Measurements from ENCODE around the gene CHSY1. TPM values are rescaled to one million over a fixed set of nuclear protein-coding genes. Genes with fewer than 3 reads are reported as not detected.

CHSY1 gene
- total and polyA plus RNA-seq, 12 donors: 14.8 to 82.5 (median 34.2) TPM

- H3K4me3 ChIP-seq: peak overlapping the region in 1 of 4 donors; percentile 28
- peak overlapping the region; percentile 9 to 88 (median 60) for H3K27ac ChIP-seq
- TF ChIP-seq CTCF (IDR thresholded peaks at IDR 0.05) (no peak), POLR2A (IDR thresholded peaks at IDR 0.05) (no peak)
- H3K4me1 ChIP-seq (replicated peaks in 1 of 2): peaks cover 13 to 59% of the 10 kb centered on the region in 2 donors
- no peaks in the 10 kb centered on the region for H3K9me3 ChIP-seq (replicated peaks in 1 of 3)
- peak in 1 of 7 donors; percentile 30 for DNase-seq
- 70 to 86% (median 78%) methylated on average over 29 of the region's 29 CpGs for WGBS, 4 donors
- H3K36me3 ChIP-seq (replicated peaks in 1 of 2): no peaks in the 10 kb centered on the region
- H3K27me3 ChIP-seq: no peaks in the 10 kb centered on the region
- intact Hi-C loops (cut with DNase I): loop anchor here in 1 of 2 donors (10.0 kb wide), 2 partner anchors 64 to 66 kb away; partner anchors contain the start of gene CHSY1
Measured at GRCh38 chr15:101188637-101189408, 63.0 kb downstream of the CHSY1 start.

DNA sequence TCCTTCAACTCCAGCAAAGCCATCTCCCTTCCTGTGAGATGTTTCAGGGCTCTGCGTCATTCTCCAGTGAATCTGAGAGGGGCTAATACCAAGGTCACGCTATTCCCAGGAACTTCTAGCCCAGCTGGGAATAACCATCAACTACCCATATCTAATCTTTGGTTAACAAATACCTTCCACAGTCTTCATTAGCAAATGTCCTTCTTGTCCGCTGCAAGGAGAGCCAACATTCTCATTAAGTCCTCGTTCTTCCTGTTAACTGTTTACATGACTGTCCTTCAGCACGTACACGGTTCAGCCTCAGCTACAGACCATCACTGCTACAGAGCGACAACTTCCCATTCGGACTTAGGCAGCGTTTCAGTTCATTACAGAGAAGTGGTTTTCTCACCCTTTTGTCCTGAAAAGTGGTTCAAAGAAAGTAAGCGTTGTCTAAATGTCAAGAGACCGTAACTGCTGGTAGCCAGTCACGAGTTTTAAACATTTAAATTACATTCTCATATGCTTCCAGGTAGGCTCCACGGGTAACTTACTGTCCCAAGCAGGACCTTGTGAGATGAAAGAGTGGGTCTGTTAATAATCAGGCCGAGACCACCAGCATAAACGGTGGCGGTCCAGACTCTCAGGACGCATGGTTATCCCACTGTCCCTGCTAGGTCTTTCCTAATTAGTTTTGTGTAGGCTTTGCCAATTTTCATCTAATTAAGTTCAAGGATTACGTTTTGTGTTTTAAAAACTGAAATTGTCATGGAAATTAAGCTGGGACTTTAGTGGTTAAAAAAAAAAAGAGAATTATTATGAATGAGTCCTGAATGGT is 63.8 kb downstream of the CHSY1 start:
- Histone ChIP-seq H3K9me3 (replicated peaks in 1 of 3) (no peaks in the 10 kb centered on the region), H3K4me3 (peak overlapping the region in 1 of 4 donors; percentile 28), H3K36me3 (replicated peaks in 1 of 2) (no peaks in the 10 kb centered on the region), H3K4me1 (replicated peaks in 1 of 2) (peaks cover 13 to 53% of the 10 kb centered on the region in 2 donors), H3K27ac (peak overlapping the region; percentile 36 to 88 (median 60)), H3K27me3 (no peaks in the 10 kb centered on the region)
- WGBS, 4 donors: 32 to 48% (median 37%) methylated on average over 18 of the region's 18 CpGs
- intact Hi-C loops (cut with DNase I): loop anchor here in 1 of 2 donors (10.0 kb wide), 2 partner anchors 63 to 67 kb away; partner anchors contain the start of gene CHSY1
- peak in 1 of 7 donors; percentile 35 for DNase-seq
- TF ChIP-seq CTCF (IDR thresholded peaks at IDR 0.05) (no peak), POLR2A (IDR thresholded peaks at IDR 0.05) (no peak)

- Histone ChIP-seq H3K27me3 (no peaks in the 10 kb centered on the region), H3K4me3 (no peak overlapping the region), H3K9me3 (replicated peaks in 1 of 3) (no peaks in the 10 kb centered on the region), H3K27ac (no peak overlapping the region), H3K36me3 (replicated peaks in 1 of 2) (peaks cover 0 to 4% of the 10 kb centered on the region in 2 donors), H3K4me1 (replicated peaks in 1 of 2) (peaks cover 8 to 37% of the 10 kb centered on the region in 2 donors)
- intact Hi-C loops (cut with DNase I): loop anchor here in 1 of 2 donors (10.0 kb wide), 2 partner anchors 61 to 69 kb away; partner anchors contain the start of gene CHSY1
- DNase-seq: no peak
- WGBS, 4 donors: 89 to 94% (median 91%) methylated on average over 5 of the region's 5 CpGs
- no peak for TF ChIP-seq POLR2A (IDR thresholded peaks at IDR 0.05)
- TF ChIP-seq CTCF (IDR thresholded peaks at IDR 0.05): no peak
Measured at GRCh38 chr15:101185770-101186169, 66.1 kb downstream of the CHSY1 start.

- Histone ChIP-seq H3K4me3 (no peak overlapping the region), H3K9me3 (replicated peaks in 1 of 3) (no peaks in the 10 kb centered on the region), H3K27me3 (no peaks in the 10 kb centered on the region), H3K27ac (no peak overlapping the region), H3K36me3 (replicated peaks in 1 of 2) (peaks cover 0 to 4% of the 10 kb centered on the region in 2 donors), H3K4me1 (replicated peaks in 1 of 2) (peaks cover 8 to 34% of the 10 kb centered on the region in 2 donors)
- TF ChIP-seq POLR2A (IDR thresholded peaks at IDR 0.05) (no peak), CTCF (IDR thresholded peaks at IDR 0.05) (no peak)
- no peak for DNase-seq
- intact Hi-C loops (cut with DNase I): loop anchor here in 1 of 2 donors (10.0 kb wide), 2 partner anchors 61 to 69 kb away; partner anchors contain the start of gene CHSY1
- WGBS, 4 donors: 85 to 94% (median 88%) methylated on average over 6 of the region's 6 CpGs
Measured at GRCh38 chr15:101185336-101185735, 66.5 kb downstream of the CHSY1 start.
